ENCODE measurements around the gene CRY1.
"Not testable (repeated sequence)": the region's sequence is repeated elsewhere in the genome, so short reads cannot be mapped to it uniquely, and the experiment has no call there.

Gene CRY1

DNA sequence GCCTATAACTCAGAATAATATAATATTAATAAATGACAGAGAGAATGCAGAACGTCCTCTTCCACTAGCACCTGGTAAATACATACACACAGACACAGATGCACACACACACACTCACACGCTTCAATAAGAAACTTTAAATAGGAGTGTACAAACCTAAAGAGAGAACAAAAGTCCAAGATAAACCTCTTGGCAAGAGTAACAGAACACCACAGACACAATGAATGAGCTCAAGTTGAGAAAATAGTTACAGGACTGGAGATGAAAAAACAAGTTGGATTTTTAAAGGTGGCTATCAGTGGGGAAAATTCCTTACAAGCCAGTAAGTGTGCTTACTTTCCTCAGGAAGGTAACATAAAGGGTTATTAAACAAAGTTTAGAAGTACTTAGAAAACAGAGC, 35.2 kb downstream of the CRY1 start:
- DNase-seq, result no peak

DNA sequence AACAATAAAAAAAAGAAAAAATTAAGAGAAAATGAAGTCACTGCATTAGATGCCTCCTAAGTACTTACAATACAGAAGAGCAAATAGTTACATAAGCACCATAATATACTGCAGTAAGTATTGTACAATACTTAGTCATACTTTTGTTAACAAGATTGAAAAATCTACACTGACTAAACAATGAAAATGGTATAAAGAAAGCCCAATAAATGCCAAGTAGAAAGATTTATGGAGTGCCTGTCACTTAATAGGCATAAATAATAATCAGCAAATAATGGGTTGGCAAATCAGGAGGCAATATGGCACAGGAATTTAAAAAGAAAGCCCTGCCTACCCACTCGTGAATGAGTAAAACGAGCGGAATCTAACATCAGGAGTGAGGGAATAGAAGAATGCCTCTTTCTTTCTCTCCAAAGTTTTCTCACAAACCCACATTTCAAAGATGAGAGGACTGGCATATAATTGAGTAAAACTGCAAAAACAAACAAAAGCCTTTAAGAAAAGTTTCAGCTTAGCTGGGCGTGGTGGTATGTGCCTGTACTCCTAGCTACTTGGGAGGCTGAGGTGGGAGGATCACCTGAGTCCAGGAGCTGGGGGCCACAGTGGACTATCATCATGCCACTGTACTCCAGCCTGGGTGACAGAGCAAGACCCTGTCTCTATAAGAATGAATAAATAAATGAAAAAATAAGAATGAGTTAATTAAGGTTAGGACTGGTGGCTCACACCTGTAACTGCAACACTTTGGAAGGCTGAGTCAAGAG, 36.1 kb downstream of the CRY1 start:
- DNase-seq, result no peak

DNA sequence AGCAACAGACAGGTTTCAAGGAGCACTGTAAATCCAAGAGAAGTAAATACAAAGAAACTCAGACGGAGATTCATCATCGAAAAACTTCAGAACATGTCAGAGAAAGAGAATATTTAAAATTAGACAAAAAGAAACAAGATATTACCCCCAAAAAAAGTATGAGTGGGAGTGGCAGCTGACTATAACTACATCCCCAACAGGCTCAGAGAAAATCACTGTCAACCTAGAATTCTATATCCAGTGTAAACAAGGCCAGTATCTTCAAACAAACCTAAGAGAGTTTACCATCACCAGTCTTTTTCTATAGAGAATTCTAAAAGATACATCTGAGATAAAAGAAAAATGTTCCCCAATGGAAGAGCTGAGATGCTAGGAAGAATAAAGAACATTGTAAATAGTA, 39.6 kb downstream of the CRY1 start:
- DNase-seq, result no peak

DNA sequence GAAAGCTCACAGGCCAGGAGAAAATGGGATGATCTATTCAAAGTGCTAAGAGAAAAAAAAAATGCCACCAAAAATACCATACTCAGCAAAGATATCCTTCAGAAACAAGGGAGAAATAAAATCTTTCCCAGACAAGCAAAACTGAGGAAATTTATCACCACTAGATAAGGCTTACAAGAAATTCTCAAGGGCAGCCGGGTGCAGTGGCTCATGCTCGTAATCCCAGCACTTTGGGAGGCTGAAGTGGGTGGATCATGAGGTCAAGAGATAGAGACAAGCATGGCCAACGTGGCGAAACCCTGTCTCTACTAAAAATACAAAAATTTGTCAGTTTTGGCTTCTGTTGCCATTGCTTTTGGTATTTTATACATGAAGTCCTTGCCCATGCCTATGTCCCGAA, 48.2 kb downstream of the CRY1 start:
- DNase-seq, result no peak

DNA sequence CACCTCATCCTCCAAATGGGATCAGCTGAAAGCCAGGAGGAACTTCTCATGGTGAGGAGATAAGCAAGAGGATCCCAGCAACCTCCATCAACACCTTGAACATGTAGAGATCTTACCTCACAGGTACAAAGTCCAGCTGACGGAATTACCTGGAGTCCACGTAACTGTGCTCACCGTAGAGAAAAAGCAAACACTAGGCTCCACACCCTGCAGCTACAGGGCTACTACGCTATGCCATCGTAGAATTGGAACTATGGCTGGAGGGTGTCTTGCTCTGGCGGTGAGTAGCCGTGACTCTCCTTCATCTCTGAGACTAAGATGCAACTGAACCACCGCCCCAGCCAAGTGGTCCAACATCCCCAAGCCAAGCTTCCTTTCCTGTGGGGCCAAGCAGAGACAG, 50.5 kb downstream of the CRY1 start:
- no peak for DNase-seq

DNA sequence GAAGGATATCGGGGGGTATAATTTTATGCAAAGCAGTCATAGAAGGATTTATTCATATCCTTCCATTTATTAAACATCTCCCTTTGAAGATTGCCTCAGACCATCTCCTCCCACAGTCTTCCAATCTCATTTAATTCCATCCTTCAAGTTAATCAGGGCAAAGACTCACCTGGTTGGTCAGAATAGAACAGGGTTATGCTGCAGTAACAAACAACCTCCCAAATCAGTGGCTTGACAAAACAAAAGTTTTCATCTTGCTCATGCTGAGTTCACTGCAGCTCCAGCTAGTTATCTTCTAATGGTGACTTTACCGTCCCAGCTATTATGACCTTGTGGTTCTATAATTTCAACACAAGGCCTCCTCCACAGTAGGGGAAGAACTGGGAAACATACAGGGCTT, 57.6 kb downstream of the CRY1 start:
- no peak for DNase-seq

DNA sequence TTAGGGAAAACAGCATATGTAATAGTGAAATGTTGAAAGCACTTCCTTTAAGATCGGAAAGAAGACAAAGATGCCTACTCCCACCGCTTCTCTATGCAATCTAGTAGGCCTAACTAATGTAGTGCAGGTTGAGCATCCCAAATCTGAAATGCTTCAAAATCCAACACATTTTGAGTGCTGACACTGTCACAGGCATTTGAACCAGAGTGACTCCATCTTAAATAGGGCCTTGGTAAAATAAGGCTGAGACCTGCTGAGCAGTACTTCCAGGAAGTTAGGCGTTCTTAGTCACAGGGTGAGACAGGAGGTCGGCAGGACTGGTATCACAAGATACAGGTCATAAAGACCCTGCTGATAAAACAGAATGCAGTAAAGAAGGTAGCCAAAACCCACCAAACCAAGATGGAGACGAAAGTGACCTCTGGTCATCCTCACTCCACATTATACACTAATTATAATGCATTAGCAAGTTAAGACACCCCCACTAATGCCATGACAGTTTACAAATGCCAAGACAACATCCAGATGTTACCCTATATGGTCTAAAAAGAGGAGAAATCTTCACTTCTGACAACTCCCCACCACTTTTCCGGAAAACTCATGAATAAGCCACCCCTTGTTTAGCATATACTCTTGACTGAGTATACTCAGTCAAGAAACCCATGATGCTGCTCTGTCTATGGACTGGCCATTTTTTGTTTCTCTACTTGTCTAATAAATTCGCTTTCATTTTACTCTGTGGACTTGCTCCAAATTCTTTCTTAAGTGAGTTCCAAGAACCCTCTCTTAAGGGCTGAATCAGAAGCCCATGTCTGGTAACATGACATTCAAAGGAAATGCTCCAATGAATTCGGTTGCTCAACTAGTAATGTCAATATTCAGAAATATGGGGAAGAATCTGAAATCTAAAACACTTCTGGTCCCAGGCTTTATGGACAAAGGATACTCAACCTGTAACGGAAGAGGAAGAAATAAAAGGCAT, 59.3 kb downstream of the CRY1 start:
- no peak for DNase-seq

DNA sequence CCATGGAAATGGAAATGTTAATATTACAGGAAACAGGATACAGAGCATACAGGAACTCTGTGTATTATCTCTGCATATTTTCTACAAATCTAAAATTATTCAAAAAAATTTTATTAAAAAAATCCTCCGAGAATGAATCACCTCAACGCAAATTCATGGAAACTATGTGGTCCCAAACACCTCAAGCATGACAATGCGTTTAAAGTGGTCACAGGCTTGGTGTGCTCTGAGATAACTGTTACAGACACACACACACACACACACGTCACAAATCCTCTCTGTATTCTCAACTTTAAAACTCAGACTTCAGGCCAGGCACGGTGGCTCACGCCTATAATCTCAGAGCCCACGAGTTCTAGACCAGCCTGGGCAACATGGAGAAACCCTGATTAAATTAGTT, 61.1 kb downstream of the CRY1 start:
- no peak for DNase-seq

DNA sequence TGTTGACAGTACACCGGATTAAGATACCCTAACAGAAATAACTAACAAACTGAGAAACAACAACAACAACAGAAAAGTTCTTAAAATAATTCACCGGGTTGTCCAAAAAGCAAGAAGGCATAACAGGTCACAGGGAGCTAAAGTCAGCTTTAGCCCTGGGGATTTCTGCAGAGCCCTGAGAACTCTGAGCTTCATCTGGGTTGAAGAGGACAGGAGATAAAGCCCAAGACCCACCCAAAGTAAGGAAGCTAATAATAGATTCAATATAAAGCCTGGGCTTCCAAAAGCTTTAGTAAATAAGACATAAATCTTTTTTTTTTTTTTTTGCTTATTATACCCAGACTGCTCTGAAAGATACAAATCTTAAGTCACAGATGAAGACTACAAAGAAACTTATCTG, 62.3 kb downstream of the CRY1 start:
- DNase-seq, result no peak

DNA sequence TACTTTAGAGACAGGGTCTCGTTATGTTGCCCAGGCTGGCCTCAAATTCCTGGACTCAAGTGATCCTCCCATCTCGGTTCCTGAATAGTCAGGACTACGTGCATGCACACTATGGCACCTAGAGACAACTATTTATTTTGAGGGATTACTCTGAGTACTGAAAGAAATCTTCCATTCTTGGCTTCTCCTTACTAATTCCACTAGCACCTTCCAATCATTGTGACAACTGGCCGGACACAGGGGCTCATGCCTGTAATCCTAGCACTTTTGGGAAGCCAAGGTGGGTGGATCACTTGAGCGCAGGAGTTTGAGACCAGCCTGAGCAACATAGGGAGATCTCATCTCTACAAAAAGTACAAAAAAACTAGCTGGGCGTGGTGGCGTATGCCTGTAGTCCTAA, 64.3 kb downstream of the CRY1 start:
- no peak for DNase-seq

DNA sequence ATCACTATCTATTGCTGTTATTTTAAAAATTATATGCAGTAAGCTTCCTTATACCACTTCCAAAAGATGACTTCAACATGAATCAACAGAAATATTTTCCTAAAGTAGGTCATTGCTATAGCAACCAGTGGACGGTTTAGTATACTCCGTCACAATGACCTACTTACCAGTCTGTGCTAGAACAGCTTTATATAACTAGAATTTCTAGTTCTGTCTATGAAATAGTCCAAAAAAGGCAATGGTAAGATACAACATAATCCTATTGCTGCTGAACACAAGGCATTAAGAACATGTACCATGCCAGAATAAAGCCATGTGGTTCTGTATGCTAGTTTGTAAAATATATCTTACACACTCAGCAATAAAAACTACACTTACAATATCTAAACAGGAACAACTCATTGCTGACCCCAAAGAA, 65.7 kb downstream of the CRY1 start:
- no peak for DNase-seq

DNA sequence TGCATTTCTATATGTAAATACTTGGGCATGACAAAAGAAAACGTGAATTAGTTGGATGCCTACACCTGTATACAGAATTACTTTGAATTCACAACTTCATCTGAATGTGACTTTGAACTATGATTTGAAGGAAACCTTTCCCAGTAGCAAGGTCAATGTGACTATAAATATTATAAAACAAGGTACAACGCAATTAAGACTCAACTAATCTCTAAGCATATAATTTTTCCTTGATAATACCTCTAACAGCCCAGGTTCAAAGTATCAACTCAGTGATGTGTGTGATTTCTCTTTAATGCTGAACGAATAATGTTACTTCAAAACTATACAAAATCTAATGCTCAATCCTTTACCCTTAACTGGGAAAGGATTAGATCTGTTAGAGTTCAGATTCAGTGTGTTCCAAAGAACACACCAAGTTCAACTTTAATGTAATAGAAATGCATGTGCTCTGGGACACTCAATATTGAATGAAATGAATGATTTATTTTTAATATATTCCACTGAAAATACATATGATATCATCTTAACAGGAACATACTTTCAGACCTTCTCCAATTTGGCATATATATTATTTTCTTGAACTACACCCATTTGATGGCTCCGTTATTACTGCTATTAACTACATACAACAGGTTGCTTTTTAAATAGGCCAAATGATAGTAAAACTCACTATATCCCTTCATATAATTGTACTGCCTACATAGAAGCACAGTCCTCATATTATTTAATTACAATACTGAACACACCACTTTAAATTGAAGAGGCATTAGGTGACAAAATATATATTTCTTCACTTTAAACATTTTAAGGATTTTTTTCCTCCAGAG, 66.3 kb downstream of the CRY1 start:
- no peak for DNase-seq

DNA sequence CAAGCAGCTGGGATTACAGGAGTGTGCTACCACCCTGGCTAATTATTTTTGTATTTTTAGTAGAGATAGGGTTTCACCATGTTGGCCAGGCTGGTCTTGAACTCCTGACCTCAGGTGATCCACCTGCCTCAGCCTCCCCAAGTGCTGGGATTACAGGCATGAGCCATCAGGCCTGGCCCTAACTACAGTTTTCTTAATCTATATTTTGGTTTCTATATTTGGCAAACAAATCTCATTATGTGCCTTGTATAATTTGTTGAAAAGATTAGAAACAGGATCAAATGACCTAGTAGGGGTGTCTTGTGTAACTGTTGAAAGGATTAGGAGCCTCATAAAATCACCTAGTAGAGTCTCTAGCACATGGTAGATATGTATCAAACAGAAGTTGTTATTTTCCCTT, 67.0 kb downstream of the CRY1 start:
- DNase-seq, result not testable (repeated sequence)

DNA sequence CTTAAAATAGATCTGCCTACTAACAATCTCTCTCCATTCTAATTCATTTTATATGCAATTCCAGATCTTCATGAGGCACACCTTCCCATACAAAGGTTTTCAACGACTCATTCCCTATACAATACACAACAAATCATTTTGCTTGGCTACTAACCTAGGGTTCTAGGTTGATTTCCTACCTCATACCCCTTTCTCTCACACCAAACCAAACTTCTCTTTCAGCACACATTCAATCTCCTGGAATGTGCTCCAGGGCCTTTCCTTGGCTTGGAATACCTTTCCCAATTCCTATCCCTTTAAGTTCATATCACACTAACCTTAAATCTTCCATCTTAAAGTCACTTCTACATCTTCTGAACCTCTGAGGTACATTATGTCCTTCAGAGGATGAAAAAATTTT, 67.7 kb downstream of the CRY1 start:
- no peak for DNase-seq

DNA sequence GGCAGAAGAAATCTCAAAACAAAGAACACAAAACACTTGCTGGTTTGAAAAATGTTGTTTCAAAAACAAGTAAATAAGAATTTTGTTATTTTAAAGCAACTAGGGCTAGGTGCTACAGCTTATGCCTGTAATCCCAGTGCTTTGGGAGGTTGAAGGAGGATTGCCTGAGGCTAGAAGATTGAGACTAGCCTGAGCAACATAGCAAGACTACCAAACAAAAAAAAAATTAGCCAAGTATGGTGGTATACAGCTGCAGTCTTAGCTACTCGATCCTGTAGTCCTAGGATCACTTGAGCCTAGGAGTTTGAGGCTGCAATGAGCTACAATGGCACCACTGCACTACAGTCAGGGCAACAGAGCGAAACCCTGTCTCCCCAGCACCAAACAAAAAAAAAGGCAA, 73.8 kb downstream of the CRY1 start:
- DNase-seq, result no peak

DNA sequence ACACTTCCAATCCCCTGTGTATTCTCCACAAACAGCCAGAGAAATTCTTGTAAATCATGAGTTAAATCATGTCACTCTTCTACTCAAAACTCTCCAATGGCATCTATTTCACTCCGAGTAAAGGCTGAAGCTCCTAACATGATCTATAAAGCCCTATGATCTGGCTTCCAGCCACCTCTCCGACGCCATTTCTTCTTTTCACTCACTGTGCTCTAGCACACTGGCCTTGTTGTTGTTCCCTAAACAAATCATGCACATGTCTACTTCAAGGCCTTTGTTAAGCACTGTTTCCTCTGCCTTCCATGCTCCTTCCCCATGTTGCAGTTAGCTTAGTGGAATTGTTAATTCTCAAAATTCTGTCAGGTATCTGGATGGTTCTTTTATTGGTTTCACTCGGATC, 76.3 kb downstream of the CRY1 start:
- no peak for DNase-seq

DNA sequence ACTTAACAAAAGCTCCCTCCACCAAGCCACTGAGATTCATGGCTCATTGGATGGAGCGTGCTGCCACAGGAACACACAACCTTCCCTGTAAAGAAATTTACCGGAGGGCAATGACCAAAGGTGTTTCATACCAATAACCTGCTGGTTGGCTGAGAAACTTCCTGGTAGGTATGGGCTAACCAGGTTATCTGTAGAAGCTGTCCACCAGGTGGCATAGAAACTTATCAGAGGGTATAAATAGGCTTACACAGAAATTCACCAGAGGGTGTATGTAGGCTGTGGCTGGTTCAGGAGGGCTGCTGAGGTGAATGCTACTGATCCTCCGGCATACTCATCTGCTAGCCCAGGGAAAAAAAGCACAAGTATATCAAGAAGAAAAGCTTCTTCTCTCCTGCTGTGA, 79.3 kb downstream of the CRY1 start:
- peak; percentile 18 for DNase-seq

DNA sequence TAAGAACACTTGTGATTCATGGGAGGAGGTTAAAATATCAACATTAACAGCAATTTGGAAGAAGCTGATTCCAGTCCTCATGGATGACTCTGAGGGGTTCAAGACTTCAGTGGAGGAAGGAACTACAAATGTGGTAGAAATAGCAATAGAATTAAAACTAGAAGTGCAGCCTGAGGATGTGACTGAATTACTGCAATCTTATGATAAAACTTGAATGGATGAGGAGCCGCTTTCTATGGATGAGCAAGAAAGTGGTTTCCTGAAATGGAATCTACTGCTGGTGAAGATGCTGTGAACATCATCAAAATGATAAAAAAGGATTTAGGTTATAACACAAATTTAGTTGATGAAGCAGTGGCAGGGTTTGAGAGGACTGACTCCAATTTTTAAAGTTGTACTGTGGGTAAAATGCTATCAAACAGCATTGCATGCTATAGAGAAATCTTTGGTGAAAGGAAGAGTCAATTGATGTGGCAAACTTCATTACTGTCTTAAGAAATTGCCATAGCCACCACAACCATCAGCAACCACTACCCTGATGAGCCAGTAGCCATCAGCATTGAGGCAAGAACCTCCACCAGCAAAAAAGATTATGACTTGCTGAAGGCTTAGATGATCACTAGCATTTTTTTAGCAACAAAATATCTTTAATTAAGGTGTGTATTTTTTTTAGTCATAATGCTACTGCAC, 80.5 kb downstream of the CRY1 start:
- DNase-seq, result no peak

DNA sequence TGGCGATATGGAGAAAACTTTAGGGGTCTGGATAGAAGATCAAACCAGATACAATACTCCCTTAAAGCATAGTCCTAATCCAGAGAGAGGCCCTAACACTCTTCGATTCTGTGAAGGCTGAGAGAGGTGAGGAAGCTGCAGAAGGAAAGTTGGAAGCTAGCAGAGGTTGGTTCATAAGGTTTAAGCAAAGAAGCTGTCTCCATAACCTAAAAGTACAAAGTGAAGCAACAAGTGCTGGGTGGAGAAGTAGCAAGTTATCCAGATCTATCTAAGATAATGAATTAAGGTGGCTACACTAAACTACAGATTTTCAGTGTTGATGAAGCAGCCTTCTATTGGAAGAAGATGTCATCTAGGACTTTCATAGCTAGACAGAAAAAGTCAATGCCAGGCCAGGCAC, 81.8 kb downstream of the CRY1 start:
- no peak for DNase-seq

DNA sequence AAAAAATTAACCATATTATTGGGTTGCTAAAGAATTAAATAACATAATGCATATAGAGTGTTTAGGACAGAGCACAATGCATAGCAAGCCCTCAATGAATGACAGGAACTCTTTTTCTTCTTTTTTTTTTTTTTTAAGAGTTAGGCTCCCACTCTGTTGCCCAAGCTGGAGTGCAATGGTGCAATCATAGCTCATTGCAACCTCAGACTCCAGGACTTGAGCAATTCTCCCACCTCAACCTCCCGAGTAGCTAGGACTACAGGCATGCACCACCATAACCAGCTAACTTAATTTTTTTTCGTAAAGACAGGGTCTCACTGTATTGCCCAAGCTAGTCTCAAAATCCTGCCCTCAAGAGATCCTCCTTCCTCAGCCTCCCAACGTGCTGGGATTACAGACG, 85.9 kb downstream of the CRY1 start:
- DNase-seq, result no peak

DNA sequence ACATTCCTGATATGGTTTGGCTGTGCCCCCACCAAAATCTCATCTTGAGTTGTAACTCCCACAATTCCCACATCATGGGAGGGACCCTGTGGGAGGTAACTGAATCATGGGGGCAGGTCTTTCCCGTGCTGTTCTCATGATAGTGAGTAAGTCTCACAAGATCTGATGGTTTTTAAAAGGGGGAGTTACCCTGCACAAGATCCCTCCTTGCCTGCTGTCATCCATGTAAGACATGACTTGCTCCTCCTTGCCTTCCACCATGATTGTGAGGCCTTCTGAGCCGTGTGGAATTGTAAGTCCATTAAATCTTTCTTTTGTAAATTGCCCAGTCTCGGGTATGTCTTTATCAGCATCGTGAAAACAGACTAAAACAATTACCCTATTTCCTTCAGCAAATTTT, 90.7 kb downstream of the CRY1 start:
- DNase-seq, result not testable (repeated sequence)

DNA sequence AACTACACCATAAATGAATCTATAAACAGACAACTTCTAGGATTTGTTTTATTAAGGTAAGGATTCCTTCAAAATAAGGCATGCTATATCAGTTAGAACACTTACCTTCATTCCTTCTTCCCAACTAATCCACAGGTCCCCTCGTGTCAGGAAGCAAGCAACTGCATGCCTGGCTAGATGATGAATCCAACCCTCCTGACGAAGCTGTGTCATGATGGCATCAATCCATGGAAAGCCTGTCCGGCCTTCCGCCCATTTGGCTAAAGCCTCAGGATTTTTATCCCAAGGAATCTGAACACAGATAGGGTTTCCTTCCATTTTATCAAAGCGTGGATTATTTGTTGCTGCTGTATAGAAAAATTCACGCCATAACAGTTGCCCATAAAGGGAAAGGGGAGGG, 93.9 kb downstream of the CRY1 start:
- no peak for DNase-seq

DNA sequence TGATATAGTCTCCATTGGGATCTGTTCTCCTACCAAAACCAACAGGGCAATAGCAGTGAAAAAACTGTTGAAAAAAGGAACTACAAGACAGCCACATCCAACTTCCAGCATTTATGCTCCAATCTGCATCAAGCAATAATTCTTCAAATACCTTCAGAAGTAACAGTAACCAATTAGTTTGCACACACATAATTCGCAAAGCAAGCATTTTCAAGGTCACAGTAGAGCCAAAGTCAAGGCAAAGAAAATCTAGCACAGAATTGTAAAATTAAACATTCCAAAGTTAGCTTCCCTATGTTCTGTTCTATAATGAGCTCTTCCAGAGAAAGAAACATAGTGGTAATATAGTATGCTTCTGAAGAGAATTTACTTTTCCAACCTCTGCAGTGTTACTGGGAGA, 95.4 kb downstream of the CRY1 start:
- DNase-seq, result no peak
